T47D (cell line): ENCODE data around the gene INF2.
A peak's percentile ranks its signal among the peaks of the same experiment; 100 is the strongest.

Source experiments
- DNase-seq, 2 experiments: peaks; one replicate each; pipeline versions ENCODE4 v3.0.0 to v3.0.0-alpha.2; 2011 to 2012; ENCODE audit warnings: low read depth in 1 of 2, low spot score in 1 of 2
- JUND ChIP-seq: IDR thresholded peaks from 2 replicates; pipeline ENCODE4 v1.6.1; 2012; ENCODE audit warnings: low read depth
- in situ Hi-C: cut with HindIII; loops from 2 replicates; pipeline ENCODE4 v1.10.0; 2016; ENCODE audit warnings: low sequenced_read_pairs, low pct_unique_long_range_greater_than_20kb

The INF2 gene

GRCh38 chr14:104691546-104692260, 2.3 kb downstream of the INF2 start:
- no peak for TF ChIP-seq JUND
- no peak for DNase-seq
- in situ Hi-C loops: no loop called here

- no peak for TF ChIP-seq JUND
- in situ Hi-C loops: no loop called here
- DNase-seq: no peak
Observed at GRCh38 chr14:104692261-104692938, 3.0 kb downstream of the INF2 start.

GRCh38 chr14:104692939-104693315, 3.5 kb downstream of the INF2 start:
- TF ChIP-seq JUND: no peak
- DNase-seq: no peak

GRCh38 chr14:104693482-104694431, 4.3 kb downstream of the INF2 start:
- in situ Hi-C loops: no loop called here
- no peak for TF ChIP-seq JUND
- peak in 1 of 2 experiments; percentile 66 for DNase-seq

More at GRCh38 chr14:104692939-104693315, 3.5 kb downstream of the INF2 start:
- in situ Hi-C loops: no loop called here

- DNase-seq: no peak
- in situ Hi-C loops: no loop called here
- no peak for TF ChIP-seq JUND
Observed at GRCh38 chr14:104694475-104694950, 5.1 kb downstream of the INF2 start.

- DNase-seq: no peak
- in situ Hi-C loops: no loop called here
- no peak for TF ChIP-seq JUND
Observed at GRCh38 chr14:104694991-104695659, 5.7 kb downstream of the INF2 start.

GRCh38 chr14:104695660-104696000, 6.2 kb downstream of the INF2 start:
- in situ Hi-C loops: no loop called here
- TF ChIP-seq JUND: no peak

GRCh38 chr14:104696671-104697316, 7.4 kb downstream of the INF2 start:
- TF ChIP-seq JUND: no peak
- no peak for DNase-seq
- in situ Hi-C loops: no loop called here

More at GRCh38 chr14:104695660-104696000, 6.2 kb downstream of the INF2 start:
- no peak for DNase-seq

- no peak for DNase-seq
- in situ Hi-C loops: no loop called here
- TF ChIP-seq JUND: no peak
Observed at GRCh38 chr14:104697317-104697703, 7.9 kb downstream of the INF2 start.

- DNase-seq: no peak
- TF ChIP-seq JUND: no peak
- in situ Hi-C loops: no loop called here
Observed at GRCh38 chr14:104697892-104698583, 8.6 kb downstream of the INF2 start.

GRCh38 chr14:104698688-104699425, 9.4 kb downstream of the INF2 start:
- no peak for DNase-seq
- no peak for TF ChIP-seq JUND
- in situ Hi-C loops: no loop called here
